ENCODE measurements around the gene C1orf198. TPM values are rescaled to one million over a fixed set of nuclear protein-coding genes. Genes with fewer than 3 reads are reported as not detected.

The C1orf198 gene
- total and polyA plus RNA-seq, 2 of the 4 experiments (the other 2 are of a cell fraction), result 67.4 to 76.2 TPM

DNA sequence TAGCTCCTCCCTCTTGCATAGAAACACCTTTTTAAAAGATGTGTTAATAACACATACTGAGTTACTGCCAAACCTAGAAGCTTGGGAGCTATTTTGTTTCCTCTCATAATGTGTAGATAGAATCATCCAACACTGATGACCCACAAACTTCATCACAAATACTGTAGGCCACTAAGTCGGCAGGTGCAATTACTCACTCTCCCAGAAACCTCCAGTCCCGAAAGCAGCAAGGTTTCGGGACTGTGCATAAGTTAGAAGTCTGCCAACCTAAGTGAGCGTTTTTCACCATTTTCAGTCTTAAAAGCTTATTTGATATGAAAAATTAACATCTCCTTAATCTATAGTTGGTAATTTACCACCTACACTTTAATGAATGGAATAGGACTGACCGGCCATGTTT, 32.0 kb downstream of the C1orf198 start:
- Histone ChIP-seq H2BK20ac (ENCODE audit: low read depth, low read length) (no peak overlapping the region), H3K56ac (ENCODE audit: extremely low read depth, insufficient read depth, low read length) (no peak overlapping the region), H3K4me2 (ENCODE audit: low read depth, low read length) (no peak overlapping the region), H3K4ac (ENCODE audit: low read depth, low read length) (no peak overlapping the region), H3K27ac (ENCODE audit: insufficient read depth, low read length) (no peak overlapping the region), H2AK5ac (ENCODE audit: low read depth, low read length) (no peak overlapping the region), H2AK9ac (replicated peaks; ENCODE audit: low read depth, low read length, poor library complexity) (no peak overlapping the region), H2AFZ (replicated peaks; ENCODE audit: low read length, poor library complexity) (no peak overlapping the region), H3K9me3 (ENCODE audit: control insufficient read depth, insufficient read depth, low read length) (no peaks in the 10 kb centered on the region), H2BK15ac (ENCODE audit: low read depth, low read length) (no peak overlapping the region), H3K9ac (ENCODE audit: low read depth, low read length) (no peak overlapping the region), H4K20me1 (ENCODE audit: insufficient read depth, low read length) (peaks cover 22% of the 10 kb centered on the region), H3K14ac (replicated peaks; ENCODE audit: low read depth, low read length) (no peak overlapping the region), H3K23ac (ENCODE audit: low read depth, low read length) (no peak overlapping the region), H3K18ac (ENCODE audit: low read depth, low read length) (no peak overlapping the region), H3K36me3 (ENCODE audit: control insufficient read depth, insufficient read depth, low read length) (peaks cover 32% of the 10 kb centered on the region), H3K27me3 (ENCODE audit: control insufficient read depth, insufficient read depth, low read length) (no peaks in the 10 kb centered on the region), H3K9me1 (ENCODE audit: insufficient read depth, low read length) (peaks cover 10% of the 10 kb centered on the region), H2BK5ac (ENCODE audit: low read depth, low read length, poor library complexity, severe bottlenecking) (no peak overlapping the region), H4K5ac (ENCODE audit: low read depth, low read length) (no peak overlapping the region), H3K79me1 (ENCODE audit: low read depth in 1 of 2, low read length in 2 of 2) (peaks cover 29 to 37% of the 10 kb centered on the region in 2 experiments), H3K4me1 (ENCODE audit: control insufficient read depth, insufficient read depth, low read length) (no peaks in the 10 kb centered on the region), H4K8ac (ENCODE audit: low read depth in 2 of 2, low read length in 2 of 2) (no peak overlapping the region), H3K4me3 (ENCODE audit: insufficient read depth, low read depth, low read length) (no peak overlapping the region), H4K91ac (ENCODE audit: insufficient read depth, low read depth, low read length) (no peak overlapping the region), H2BK120ac (ENCODE audit: low read depth, low read length) (no peak overlapping the region)
- no TSS peak for BruUV-seq (replicated peaks)
- DNase-seq (no peak), ATAC-seq (ENCODE audit: low read depth) (no peak)
- intact Hi-C loops (cut with micrococcal nuclease), result no loop called here
- dilution Hi-C loops (cut with HindIII; ENCODE audit: low sequenced_read_pairs, unreplicated experiment), result no loop called here
- no CpG with 5 or more reads among the region's 5 CpGs for WGBS, 2 experiments (ENCODE audit: extremely low coverage in 2 of 2, insufficient read length in 1 of 2)
- in situ Hi-C loops (cut with MboI; ENCODE audit: low sequenced_read_pairs), result no loop called here
- POLR2A ChIA-PET (ENCODE audit: unreplicated experiment), result no interaction called here
- TF ChIP-seq MAZ (IDR thresholded peaks at IDR 0.05; ENCODE audit: borderline replicate concordance, low read depth, low read length), result no peak
- no peak for TF ChIP-seq MAFK (IDR thresholded peaks at IDR 0.05; ENCODE audit: low read depth, low read length)
- TF ChIP-seq, protein P1, sequence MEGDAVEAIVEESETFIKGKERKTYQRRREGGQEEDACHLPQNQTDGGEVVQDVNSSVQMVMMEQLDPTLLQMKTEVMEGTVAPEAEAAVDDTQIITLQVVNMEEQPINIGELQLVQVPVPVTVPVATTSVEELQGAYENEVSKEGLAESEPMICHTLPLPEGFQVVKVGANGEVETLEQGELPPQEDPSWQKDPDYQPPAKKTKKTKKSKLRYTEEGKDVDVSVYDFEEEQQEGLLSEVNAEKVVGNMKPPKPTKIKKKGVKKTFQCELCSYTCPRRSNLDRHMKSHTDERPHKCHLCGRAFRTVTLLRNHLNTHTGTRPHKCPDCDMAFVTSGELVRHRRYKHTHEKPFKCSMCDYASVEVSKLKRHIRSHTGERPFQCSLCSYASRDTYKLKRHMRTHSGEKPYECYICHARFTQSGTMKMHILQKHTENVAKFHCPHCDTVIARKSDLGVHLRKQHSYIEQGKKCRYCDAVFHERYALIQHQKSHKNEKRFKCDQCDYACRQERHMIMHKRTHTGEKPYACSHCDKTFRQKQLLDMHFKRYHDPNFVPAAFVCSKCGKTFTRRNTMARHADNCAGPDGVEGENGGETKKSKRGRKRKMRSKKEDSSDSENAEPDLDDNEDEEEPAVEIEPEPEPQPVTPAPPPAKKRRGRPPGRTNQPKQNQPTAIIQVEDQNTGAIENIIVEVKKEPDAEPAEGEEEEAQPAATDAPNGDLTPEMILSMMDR (conservative IDR thresholded peaks at IDR 0.05; ENCODE audit: low read depth, low read length), result no peak
- TF ChIP-seq RCOR1 (IDR thresholded peaks at IDR 0.05; ENCODE audit: insufficient replicate concordance, low read length), result no peak
- TF ChIP-seq BHLHE40 (IDR thresholded peaks at IDR 0.05; ENCODE audit: low read depth, low read length), result no peak
- TF ChIP-seq SMC3 (IDR thresholded peaks at IDR 0.05; ENCODE audit: low read depth, low read length), result no peak
- TF ChIP-seq, protein P2, sequence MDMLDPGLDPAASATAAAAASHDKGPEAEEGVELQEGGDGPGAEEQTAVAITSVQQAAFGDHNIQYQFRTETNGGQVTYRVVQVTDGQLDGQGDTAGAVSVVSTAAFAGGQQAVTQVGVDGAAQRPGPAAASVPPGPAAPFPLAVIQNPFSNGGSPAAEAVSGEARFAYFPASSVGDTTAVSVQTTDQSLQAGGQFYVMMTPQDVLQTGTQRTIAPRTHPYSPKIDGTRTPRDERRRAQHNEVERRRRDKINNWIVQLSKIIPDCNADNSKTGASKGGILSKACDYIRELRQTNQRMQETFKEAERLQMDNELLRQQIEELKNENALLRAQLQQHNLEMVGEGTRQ (IDR thresholded peaks at IDR 0.05; ENCODE audit: low read depth, low read length), result no peak
- no peak for TF ChIP-seq NFE2L2 (IDR thresholded peaks at IDR 0.05; ENCODE audit: low read depth, low read length)
- TF ChIP-seq RFX5 (IDR thresholded peaks at IDR 0.05; ENCODE audit: low read depth, low read length), result no peak
- TF ChIP-seq RAD21 (IDR thresholded peaks at IDR 0.05; ENCODE audit: low read length), result no peak
- no peak for TF ChIP-seq MXI1 (IDR thresholded peaks at IDR 0.05; ENCODE audit: borderline replicate concordance, low read depth, low read length)
- TF ChIP-seq, protein P3, sequence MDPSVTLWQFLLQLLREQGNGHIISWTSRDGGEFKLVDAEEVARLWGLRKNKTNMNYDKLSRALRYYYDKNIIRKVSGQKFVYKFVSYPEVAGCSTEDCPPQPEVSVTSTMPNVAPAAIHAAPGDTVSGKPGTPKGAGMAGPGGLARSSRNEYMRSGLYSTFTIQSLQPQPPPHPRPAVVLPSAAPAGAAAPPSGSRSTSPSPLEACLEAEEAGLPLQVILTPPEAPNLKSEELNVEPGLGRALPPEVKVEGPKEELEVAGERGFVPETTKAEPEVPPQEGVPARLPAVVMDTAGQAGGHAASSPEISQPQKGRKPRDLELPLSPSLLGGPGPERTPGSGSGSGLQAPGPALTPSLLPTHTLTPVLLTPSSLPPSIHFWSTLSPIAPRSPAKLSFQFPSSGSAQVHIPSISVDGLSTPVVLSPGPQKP (IDR thresholded peaks at IDR 0.05; ENCODE audit: borderline replicate concordance, low read depth, low read length), result no peak
- no peak for TF ChIP-seq CHD1 (IDR thresholded peaks at IDR 0.05; ENCODE audit: low read depth, low read length)
- TF ChIP-seq POLR2A (IDR thresholded peaks at IDR 0.05; ENCODE audit: low read depth, low read length), result no peak
- no peak for TF ChIP-seq FOS (IDR thresholded peaks at IDR 0.05; ENCODE audit: low read depth, low read length)
- no peak for TF ChIP-seq CEBPB (IDR thresholded peaks at IDR 0.05; ENCODE audit: low read depth, low read length)
- CTCF ChIA-PET, result interaction anchor here (0.6 kb wide), 1 partner anchor 64 kb away, joined by 4 read pairs; no protein-coding TSS in a partner anchor

All from IMR-90 (cell line).